PC-3 (cell line): ENCODE data around the gene PSMA5. TPM values are rescaled to one million over a fixed set of nuclear protein-coding genes. Genes with fewer than 3 reads are reported as not detected.
"Not testable (repeated sequence)": the region's sequence is repeated elsewhere in the genome, so short reads cannot be mapped to it uniquely, and the experiment has no call there.

Experiments used
- ATAC-seq: fragments of 200-7000 bp; cut with Tn5 transposase; 2 replicates; pipeline ENCODE4 v1.9.1; 2020; ENCODE audit warnings: mild to moderate bottlenecking, moderate library complexity
- BruUV-seq: library from RNA; stranded (reverse); fragments of 400-500 nt; replicated peaks from 2 replicates; lab custom pipeline; 2021; lab: Mats Ljungman, UMichigan
- CTCF ChIA-PET: fragments of 300-600 bp; sonication (Branson Sonifier 250); formaldehyde crosslinking; loops from one replicate; lab custom pipeline; 2022; ENCODE audit warnings: antibody characterized with exemption; lab: Charles Lee
- POLR2A ChIA-PET: fragments of 300-600 bp; sonication (Branson Sonifier 250); formaldehyde crosslinking; loops from one replicate; lab custom pipeline; 2022; ENCODE audit warnings: antibody characterized with exemption; ENCODE audit not compliant: unreplicated experiment; lab: Charles Lee
- DNase-seq: peaks from one replicate; pipeline ENCODE4 v3.0.0-alpha.2; 2015
- H2AFZ ChIP-seq: fragments of 300-600 bp; sonication (generic); 2 replicates; pipeline ENCODE4 v1.6.0; 2016; ENCODE audit warnings: antibody characterized with exemption, low read length
- H3F3A ChIP-seq: fragments of 300-600 bp; sonication (generic); one replicate; pipeline ENCODE4 v1.6.0; 2017; ENCODE audit warnings: antibody characterized with exemption, low read length, control low read depth, mild to moderate bottlenecking; ENCODE audit not compliant: unreplicated experiment
- H3K27ac ChIP-seq: fragments of 300-600 bp; sonication (generic); 2 replicates; pipeline ENCODE4 v1.5.1; 2016; ENCODE audit warnings: mild to moderate bottlenecking, low read length
- H3K27me3 ChIP-seq: fragments of 300-600 bp; sonication (generic); 2 replicates; pipeline ENCODE4 v1.6.1; 2016; ENCODE audit warnings: low read length, mixed read lengths
- H3K36me3 ChIP-seq: fragments of 300-600 bp; sonication (generic); 2 replicates; pipeline ENCODE4 v1.6.1; 2016; ENCODE audit warnings: low read depth, mixed run types, low read length, mixed read lengths
- H3K4me1 ChIP-seq: fragments of 300-600 bp; sonication (generic); 2 replicates; pipeline ENCODE4 v1.5.1; 2016; ENCODE audit warnings: low read length; ENCODE audit not compliant: insufficient read depth
- H3K4me2 ChIP-seq: fragments of 300-600 bp; sonication (generic); 2 replicates; pipeline ENCODE4 v1.6.0; 2016; ENCODE audit warnings: low read length
- H3K4me3 ChIP-seq: fragments of 300-600 bp; sonication (generic); 2 replicates; pipeline ENCODE4 v1.5.1; 2016; ENCODE audit warnings: mild to moderate bottlenecking, low read length, mixed read lengths
- H3K79me2 ChIP-seq: fragments of 300-600 bp; sonication (generic); 2 replicates; pipeline ENCODE4 v1.6.1; 2017; ENCODE audit warnings: low read length, mixed read lengths
- H3K9ac ChIP-seq: fragments of 300-600 bp; sonication (generic); 2 replicates; pipeline ENCODE4 v1.6.0; 2016; ENCODE audit warnings: mild to moderate bottlenecking, low read length
- H3K9me2 ChIP-seq: fragments of 300-600 bp; sonication (generic); replicated peaks from 2 replicates; pipeline ENCODE4 v1.6.1; 2016; ENCODE audit warnings: mixed run types, low read length, mixed read lengths
- H3K9me3 ChIP-seq: fragments of 300-600 bp; sonication (generic); 2 replicates; pipeline ENCODE4 v1.6.1; 2016; ENCODE audit warnings: low read length, mixed read lengths
- H4K20me1 ChIP-seq: fragments of 300-600 bp; sonication (generic); 2 replicates; pipeline ENCODE4 v1.6.1; 2016; ENCODE audit warnings: low read length, mixed read lengths
- EZH2 ChIP-seq: fragments of 300-600 bp; sonication (generic); IDR thresholded peaks from one replicate; pipeline ENCODE4 v1.6.1; 2017; ENCODE audit warnings: antibody characterized with exemption, mild to moderate bottlenecking, low read length; ENCODE audit not compliant: unreplicated experiment
- EZH2phosphoT487 ChIP-seq: fragments of 300-600 bp; sonication (generic); IDR thresholded peaks from 2 replicates; pipeline ENCODE4 v1.6.1; 2018; ENCODE audit warnings: mild to moderate bottlenecking, antibody characterized with exemption, low read length, borderline replicate concordance
- intact Hi-C: fragments of 100-400 bp; cut with micrococcal nuclease; formaldehyde crosslinking; loops from 2 replicates; pipeline ENCODE4 v1.9.0; 2023
- total RNA-seq: library from RNA; depleted of rRNA; stranded (reverse); fragments of >200 nt; gene quantifications from 2 replicates; pipeline ENCODE4 v1.2.3, GENCODE V29; 2014
- TF ChIP-seq, protein P1 (sequence below): fragments of 300-600 bp; sonication (generic); conservative IDR thresholded peaks from 2 replicates; pipeline ENCODE4 v1.5.1; 2017; ENCODE audit warnings: antibody characterized with exemption, low read depth, mild to moderate bottlenecking, low read length

Gene PSMA5
- total RNA-seq, 1 experiment from 2014 or later: 86.9 TPM

DNA sequence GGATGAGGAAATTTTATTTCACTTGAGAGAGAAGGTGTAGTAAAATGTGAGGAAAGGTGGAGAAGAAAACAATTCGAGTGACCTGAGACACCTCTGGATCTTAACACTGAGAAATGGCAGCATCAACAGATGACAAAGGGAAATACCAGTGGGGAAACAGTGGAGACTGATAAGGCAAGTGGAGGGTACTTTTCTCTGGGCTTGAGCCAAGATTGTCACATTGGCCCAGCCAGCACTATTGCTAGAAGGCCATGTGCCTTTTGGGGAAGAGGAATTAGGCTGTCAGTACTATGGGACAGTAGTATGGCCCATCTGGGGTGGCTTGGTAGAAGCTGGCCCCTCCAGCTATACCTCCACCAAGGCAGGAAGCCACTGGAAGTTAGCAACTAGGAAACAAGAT lies 48.4 kb upstream of the PSMA5 start:
- POLR2A ChIA-PET: no interaction called here
- Histone ChIP-seq H3K9ac (no peak overlapping the region), H3K36me3 (no peaks in the 10 kb centered on the region), H3K27ac (no peak overlapping the region), H3K9me2 (no peaks in the 10 kb centered on the region), H3F3A (no peaks in the 10 kb centered on the region), H3K27me3 (peaks cover 70% of the 10 kb centered on the region), H2AFZ (no peak overlapping the region), H3K4me3 (no peak overlapping the region), H3K4me1 (no peaks in the 10 kb centered on the region), H3K9me3 (no peaks in the 10 kb centered on the region), H3K4me2 (no peak overlapping the region), H4K20me1 (no peaks in the 10 kb centered on the region), H3K79me2 (no peaks in the 10 kb centered on the region)
- BruUV-seq: no TSS peak
- CTCF ChIA-PET: interaction anchor here (0.7 kb wide), 1 partner anchor 19 kb away, joined by 3 read pairs; the partner anchor contains the start of gene CYB561D1
- no peak for DNase-seq
- intact Hi-C loops: no loop called here
- TF ChIP-seq EZH2phosphoT487 (no peak), EZH2 (no peak)
- TF ChIP-seq, protein P1, sequence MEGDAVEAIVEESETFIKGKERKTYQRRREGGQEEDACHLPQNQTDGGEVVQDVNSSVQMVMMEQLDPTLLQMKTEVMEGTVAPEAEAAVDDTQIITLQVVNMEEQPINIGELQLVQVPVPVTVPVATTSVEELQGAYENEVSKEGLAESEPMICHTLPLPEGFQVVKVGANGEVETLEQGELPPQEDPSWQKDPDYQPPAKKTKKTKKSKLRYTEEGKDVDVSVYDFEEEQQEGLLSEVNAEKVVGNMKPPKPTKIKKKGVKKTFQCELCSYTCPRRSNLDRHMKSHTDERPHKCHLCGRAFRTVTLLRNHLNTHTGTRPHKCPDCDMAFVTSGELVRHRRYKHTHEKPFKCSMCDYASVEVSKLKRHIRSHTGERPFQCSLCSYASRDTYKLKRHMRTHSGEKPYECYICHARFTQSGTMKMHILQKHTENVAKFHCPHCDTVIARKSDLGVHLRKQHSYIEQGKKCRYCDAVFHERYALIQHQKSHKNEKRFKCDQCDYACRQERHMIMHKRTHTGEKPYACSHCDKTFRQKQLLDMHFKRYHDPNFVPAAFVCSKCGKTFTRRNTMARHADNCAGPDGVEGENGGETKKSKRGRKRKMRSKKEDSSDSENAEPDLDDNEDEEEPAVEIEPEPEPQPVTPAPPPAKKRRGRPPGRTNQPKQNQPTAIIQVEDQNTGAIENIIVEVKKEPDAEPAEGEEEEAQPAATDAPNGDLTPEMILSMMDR: no peak
- no peak for ATAC-seq

- H3K36me3 ChIP-seq, H3K27ac ChIP-seq, BruUV-seq, H3K4me3 ChIP-seq, ATAC-seq, H3K9me2 ChIP-seq, CTCF ChIA-PET, H3K4me2 ChIP-seq, H2AFZ ChIP-seq, intact Hi-C loops, POLR2A ChIA-PET, H3K9me3 ChIP-seq, H3K9ac ChIP-seq, H3K4me1 ChIP-seq, H3F3A ChIP-seq, DNase-seq, H4K20me1 ChIP-seq, H3K79me2 ChIP-seq: not testable (repeated sequence)
- peaks cover 79% of the 10 kb centered on the region for H3K27me3 ChIP-seq
These were observed 47.2 kb upstream of the PSMA5 start for GRCh38 chr1:109473284-109474057.

DNA sequence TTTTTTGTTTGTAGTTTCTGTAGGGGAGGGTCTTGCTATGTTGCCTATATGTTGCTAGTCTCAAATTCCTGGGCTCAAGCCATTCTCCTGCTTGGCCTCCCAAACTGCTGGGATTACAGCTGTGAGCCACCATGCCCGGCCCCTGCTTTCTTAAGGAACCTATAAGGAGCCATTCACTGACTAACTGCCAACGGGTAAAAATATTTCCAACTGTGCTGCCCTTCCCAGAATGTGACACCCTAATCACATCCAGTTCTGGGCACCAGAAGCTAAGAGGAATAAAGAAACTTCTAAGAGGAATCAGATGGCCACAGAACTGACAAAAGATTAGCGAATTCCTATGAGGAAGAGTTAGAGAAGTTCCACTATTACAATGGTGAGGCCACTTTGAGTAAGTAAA lies 46.5 kb upstream of the PSMA5 start:
- Histone ChIP-seq H3K36me3 (no peaks in the 10 kb centered on the region), H3K4me1 (no peaks in the 10 kb centered on the region), H3K27me3 (peaks cover 86% of the 10 kb centered on the region), H3K4me2 (no peak overlapping the region), H3K9me3 (no peaks in the 10 kb centered on the region), H4K20me1 (no peaks in the 10 kb centered on the region), H3K27ac (no peak overlapping the region), H3K9me2 (no peaks in the 10 kb centered on the region), H3K79me2 (no peaks in the 10 kb centered on the region), H2AFZ (no peak overlapping the region), H3F3A (no peaks in the 10 kb centered on the region), H3K4me3 (no peak overlapping the region), H3K9ac (no peak overlapping the region)
- BruUV-seq: no TSS peak
- intact Hi-C loops: no loop called here
- CTCF ChIA-PET: no interaction called here
- ATAC-seq (no peak), DNase-seq (no peak)
- POLR2A ChIA-PET: no interaction called here
- TF ChIP-seq EZH2phosphoT487 (no peak), EZH2 (no peak)
- TF ChIP-seq, protein P1: no peak
